Endodermal cell (in vitro differentiated cells): ENCODE results near the gene WDHD1. TPM values are rescaled to one million over a fixed set of nuclear protein-coding genes. Genes with fewer than 3 reads are reported as not detected.

Source experiments
- DNase-seq: peaks from one replicate; pipeline ENCODE4 v3.0.0-alpha.2; 2017
- H3K27ac ChIP-seq: 2 replicates; pipeline ENCODE4 v1.5.1; 2013; ENCODE audit warnings: mild to moderate bottlenecking, low read depth, low read length, moderate library complexity
- H3K27me3 ChIP-seq: 2 replicates; pipeline ENCODE4 v1.6.1; 2013; ENCODE audit warnings: mild to moderate bottlenecking, low read length, moderate library complexity; ENCODE audit not compliant: insufficient read depth, control insufficient read depth, poor library complexity, severe bottlenecking
- H3K36me3 ChIP-seq: 2 replicates; pipeline ENCODE4 v1.7.0; 2013; ENCODE audit warnings: mild to moderate bottlenecking, low read length, moderate library complexity; ENCODE audit not compliant: control insufficient read depth, insufficient read depth
- H3K4me1 ChIP-seq: one replicate; pipeline ENCODE4 v1.7.0; 2013; ENCODE audit warnings: low read length; ENCODE audit not compliant: control insufficient read depth, insufficient read depth
- H3K4me3 ChIP-seq: 2 replicates; pipeline ENCODE4 v1.5.1; 2013; ENCODE audit warnings: mild to moderate bottlenecking, low read length, moderate library complexity
- H3K9ac ChIP-seq: 2 replicates; pipeline ENCODE4 v1.6.1; 2013; ENCODE audit warnings: mild to moderate bottlenecking, low read length, moderate library complexity; ENCODE audit not compliant: poor library complexity, severe bottlenecking; ENCODE audit errors: extremely low read depth
- H3K9me3 ChIP-seq: 2 replicates; pipeline ENCODE4 v1.6.1; 2013; ENCODE audit warnings: mild to moderate bottlenecking, low read length, moderate library complexity; ENCODE audit not compliant: control insufficient read depth
- H3K27ac Mint-ChIP-seq: 2 replicates; pipeline ENCODE4 v1.8.0; 2020; ENCODE audit warnings: mixed read lengths
- H3K27me3 Mint-ChIP-seq: 2 replicates; pipeline ENCODE4 v1.8.0; 2021; ENCODE audit warnings: mild to moderate bottlenecking, mixed read lengths; ENCODE audit not compliant: insufficient read depth
- H3K36me3 Mint-ChIP-seq: 2 replicates; pipeline ENCODE4 v1.8.0; 2020; ENCODE audit warnings: low read depth, mixed read lengths
- H3K4me1 Mint-ChIP-seq: 2 replicates; pipeline ENCODE4 v1.8.0; 2020; ENCODE audit warnings: mixed read lengths
- H3K4me3 Mint-ChIP-seq: 2 replicates; pipeline ENCODE4 v1.8.0; 2020; ENCODE audit warnings: mild to moderate bottlenecking, moderate library complexity, mixed read lengths
- H3K9me3 Mint-ChIP-seq: 2 replicates; pipeline ENCODE4 v1.8.0; 2020; ENCODE audit warnings: mild to moderate bottlenecking, mixed read lengths
- WGBS, 2 experiments: methylation state at CpG; one replicate each; pipeline versions ENCODE4 v1.1.5 to v1.1.7; 2013; ENCODE audit warnings: missing lambda C conversion rate in 2 of 2, mixed read lengths in 1 of 2; ENCODE audit not compliant: insufficient coverage in 1 of 2, insufficient read length in 1 of 2; 5-methylcytosine and 5-hydroxymethylcytosine counted together
- total RNA-seq, 2 donors: library from RNA; stranded (reverse); fragmentation: NEBNext Ultra II Directional in 1 of 2; extraction: Animal tissue kit (Norgen Biotek cat#: 25700) in 1 of 2; gene quantifications; 2 replicates in 1 of 2; 3 replicates in 1 of 2; pipeline ENCODE4 v1.2.1, GENCODE V29; 2021
- TF ChIP-seq, protein P1 (sequence below): fragments of 200-600 bp; sonication (generic); conservative IDR thresholded peaks from 2 replicates; pipeline ENCODE4 v1.5.0; 2021; ENCODE audit warnings: antibody characterized with exemption, mild to moderate bottlenecking

The WDHD1 gene
- total RNA-seq, 2 donors from 2014 or later: 63.4 to 99.3 TPM

GRCh38 chr14:55062517-55063351, 35.8 kb upstream of the WDHD1 start:
- Histone ChIP-seq H3K27ac (no peak overlapping the region), H3K9ac (no peak overlapping the region), H3K9me3 (peaks cover 6% of the 10 kb centered on the region), H3K27me3 (no peaks in the 10 kb centered on the region), H3K4me1 (no peaks in the 10 kb centered on the region), H3K36me3 (peaks cover 88% of the 10 kb centered on the region), H3K4me3 (no peak overlapping the region)
- H3K36me3 Mint-ChIP-seq: peaks cover 78% of the 10 kb centered on the region
- TF ChIP-seq, protein P1, sequence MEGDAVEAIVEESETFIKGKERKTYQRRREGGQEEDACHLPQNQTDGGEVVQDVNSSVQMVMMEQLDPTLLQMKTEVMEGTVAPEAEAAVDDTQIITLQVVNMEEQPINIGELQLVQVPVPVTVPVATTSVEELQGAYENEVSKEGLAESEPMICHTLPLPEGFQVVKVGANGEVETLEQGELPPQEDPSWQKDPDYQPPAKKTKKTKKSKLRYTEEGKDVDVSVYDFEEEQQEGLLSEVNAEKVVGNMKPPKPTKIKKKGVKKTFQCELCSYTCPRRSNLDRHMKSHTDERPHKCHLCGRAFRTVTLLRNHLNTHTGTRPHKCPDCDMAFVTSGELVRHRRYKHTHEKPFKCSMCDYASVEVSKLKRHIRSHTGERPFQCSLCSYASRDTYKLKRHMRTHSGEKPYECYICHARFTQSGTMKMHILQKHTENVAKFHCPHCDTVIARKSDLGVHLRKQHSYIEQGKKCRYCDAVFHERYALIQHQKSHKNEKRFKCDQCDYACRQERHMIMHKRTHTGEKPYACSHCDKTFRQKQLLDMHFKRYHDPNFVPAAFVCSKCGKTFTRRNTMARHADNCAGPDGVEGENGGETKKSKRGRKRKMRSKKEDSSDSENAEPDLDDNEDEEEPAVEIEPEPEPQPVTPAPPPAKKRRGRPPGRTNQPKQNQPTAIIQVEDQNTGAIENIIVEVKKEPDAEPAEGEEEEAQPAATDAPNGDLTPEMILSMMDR: no peak
- WGBS, 2 experiments: 98 to 100% methylated on average over 3 to 11 of the region's 11 CpGs
- no peak overlapping the region for H3K4me3 Mint-ChIP-seq
- H3K4me1 Mint-ChIP-seq: peaks cover 3% of the 10 kb centered on the region
- H3K27me3 Mint-ChIP-seq: no peaks in the 10 kb centered on the region
- no peaks in the 10 kb centered on the region for H3K9me3 Mint-ChIP-seq
- no peak for DNase-seq
- no peak overlapping the region for H3K27ac Mint-ChIP-seq

GRCh38 chr14:55059333-55059732, 32.4 kb upstream of the WDHD1 start:
- Histone ChIP-seq H3K27me3 (no peaks in the 10 kb centered on the region), H3K9ac (no peak overlapping the region), H3K9me3 (peaks cover 11% of the 10 kb centered on the region), H3K27ac (no peak overlapping the region), H3K4me3 (no peak overlapping the region), H3K4me1 (no peaks in the 10 kb centered on the region), H3K36me3 (peaks cover 95% of the 10 kb centered on the region)
- Mint-ChIP-seq H3K27ac (no peak overlapping the region), H3K4me3 (no peak overlapping the region), H3K27me3 (no peaks in the 10 kb centered on the region), H3K36me3 (peaks cover 67% of the 10 kb centered on the region), H3K4me1 (peaks cover 4% of the 10 kb centered on the region), H3K9me3 (no peaks in the 10 kb centered on the region)
- TF ChIP-seq, protein P1: no peak
- DNase-seq: no peak
- WGBS, 2 experiments: 95 to 99% methylated on average over 4 to 5 of the region's 5 CpGs

DNA sequence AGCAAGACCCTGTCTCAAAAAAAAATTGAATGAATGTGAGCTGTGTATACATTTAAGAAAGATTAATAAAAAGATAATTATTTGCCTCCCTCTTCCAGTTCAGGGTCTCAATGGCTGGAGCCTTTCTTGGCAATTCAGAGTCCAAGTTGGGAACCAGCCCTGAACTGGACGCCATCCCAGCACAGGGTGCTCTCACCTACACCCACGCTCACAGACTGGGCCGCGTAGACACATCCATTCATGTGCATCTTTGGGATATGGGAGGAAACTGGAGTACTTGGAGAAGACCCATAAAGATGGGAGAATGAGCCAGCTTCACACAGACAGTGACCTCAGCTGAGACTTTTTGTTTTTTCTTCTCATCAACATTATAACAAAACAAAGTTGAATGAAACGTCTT, 31.0 kb upstream of the WDHD1 start:
- TF ChIP-seq, protein P1: no peak
- Histone ChIP-seq H3K27ac (no peak overlapping the region), H3K27me3 (no peaks in the 10 kb centered on the region), H3K36me3 (peaks cover 94% of the 10 kb centered on the region), H3K9me3 (peaks cover 11% of the 10 kb centered on the region), H3K4me3 (no peak overlapping the region), H3K9ac (no peak overlapping the region), H3K4me1 (peaks cover 3% of the 10 kb centered on the region)
- H3K4me3 Mint-ChIP-seq: no peak overlapping the region
- 97 to 99% methylated on average over 4 to 5 of the region's 5 CpGs for WGBS, 2 experiments
- H3K4me1 Mint-ChIP-seq: peaks cover 13% of the 10 kb centered on the region
- H3K27me3 Mint-ChIP-seq: no peaks in the 10 kb centered on the region
- no peaks in the 10 kb centered on the region for H3K9me3 Mint-ChIP-seq
- H3K27ac Mint-ChIP-seq: no peak overlapping the region
- no peak for DNase-seq
- peaks cover 68% of the 10 kb centered on the region for H3K36me3 Mint-ChIP-seq
